Islet of Langerhans (tissue), 1 donor: ENCODE results near the gene KRTAP10-9.
"Not testable (repeated sequence)": the region's sequence is repeated elsewhere in the genome, so short reads cannot be mapped to it uniquely, and the experiment has no call there.

Experiments used
- FAIRE-seq: peaks from one replicate; lab custom pipeline; 2011; peaks lifted over from hg19 to GRCh38; lab: Jason Lieb, UNC

Gene KRTAP10-9

GRCh38 chr21:44643741-44644310 is 16.9 kb downstream of the KRTAP10-9 start:
- no peak for FAIRE-seq

- no peak for FAIRE-seq
These were observed 18.0 kb downstream of the KRTAP10-9 start for GRCh38 chr21:44644878-44645277.

GRCh38 chr21:44646366-44647221 is 19.7 kb downstream of the KRTAP10-9 start, which contains the start of gene KRTAP10-11:
KRTAP10-11 (plus strand) TSS chr21:44646414; CDS start chr21:44646459, 45 bp downstream.
- not testable (repeated sequence) for FAIRE-seq

- FAIRE-seq, result no peak
These were observed 20.3 kb downstream of the KRTAP10-9 start for GRCh38 chr21:44647222-44647552.

GRCh38 chr21:44648557-44649311 is 21.8 kb downstream of the KRTAP10-9 start:
- FAIRE-seq, result no peak

- FAIRE-seq, result no peak
These were observed 22.7 kb downstream of the KRTAP10-9 start for GRCh38 chr21:44649521-44650100.

- FAIRE-seq, result no peak
These were observed 23.5 kb downstream of the KRTAP10-9 start for GRCh38 chr21:44650265-44650972.

- no peak for FAIRE-seq
These were observed 24.2 kb downstream of the KRTAP10-9 start for GRCh38 chr21:44650973-44651675.

- no peak for FAIRE-seq
These were observed 26.2 kb downstream of the KRTAP10-9 start for GRCh38 chr21:44653123-44653522.

- no peak for FAIRE-seq
These were observed 27.0 kb downstream of the KRTAP10-9 start for GRCh38 chr21:44653656-44654575.

- no peak for FAIRE-seq
These were observed 27.8 kb downstream of the KRTAP10-9 start, which contains the start of gene KRTAP12-4 for GRCh38 chr21:44654576-44655175. KRTAP12-4 (minus strand) TSS chr21:44654659; CDS start chr21:44654614, 45 bp downstream.

- FAIRE-seq, result no peak
These were observed 30.0 kb downstream of the KRTAP10-9 start for GRCh38 chr21:44656868-44657267.

GRCh38 chr21:44657635-44658540 is 31.0 kb downstream of the KRTAP10-9 start, which contains the start of gene KRTAP12-3:
KRTAP12-3 (plus strand) TSS chr21:44657932; CDS start chr21:44657980, 48 bp downstream.
- FAIRE-seq, result no peak

GRCh38 chr21:44658541-44658910 is 31.6 kb downstream of the KRTAP10-9 start:
- FAIRE-seq, result no peak

- FAIRE-seq, result no peak
These were observed 32.2 kb downstream of the KRTAP10-9 start for GRCh38 chr21:44658913-44659595.

GRCh38 chr21:44661567-44661966 is 34.7 kb downstream of the KRTAP10-9 start:
- FAIRE-seq, result not testable (repeated sequence)

- no peak for FAIRE-seq
These were observed 37.8 kb downstream of the KRTAP10-9 start for GRCh38 chr21:44664691-44665090.
